Trophoblast cell (in vitro differentiated cells and primary cell): ENCODE results near the gene GPR89A.

Experiments
- DNase-seq, 2 donors: peaks; one replicate each; pipeline ENCODE4 v3.0.0-alpha.2; 2016
- H2AFZ ChIP-seq: 2 replicates; pipeline ENCODE4 v1.6.1; 2013; ENCODE audit warnings: low read length, moderate library complexity, mild to moderate bottlenecking; ENCODE audit not compliant: insufficient read depth, poor library complexity
- H2AK5ac ChIP-seq: 2 replicates; pipeline ENCODE4 v1.6.1; 2013; ENCODE audit warnings: mild to moderate bottlenecking, low read length
- H2BK120ac ChIP-seq: 2 replicates; pipeline ENCODE4 v1.6.1; 2013; ENCODE audit warnings: low read length, mild to moderate bottlenecking, moderate library complexity; ENCODE audit not compliant: insufficient read depth, poor library complexity
- H2BK12ac ChIP-seq: 2 replicates; pipeline ENCODE4 v1.6.1; 2013; ENCODE audit warnings: mild to moderate bottlenecking, low read length, moderate library complexity
- H2BK5ac ChIP-seq: 2 replicates; pipeline ENCODE4 v1.6.1; 2013; ENCODE audit warnings: low read length, low read depth, moderate library complexity, mild to moderate bottlenecking; ENCODE audit not compliant: poor library complexity
- H3K14ac ChIP-seq: 2 replicates; pipeline ENCODE4 v1.6.1; 2013; ENCODE audit warnings: mild to moderate bottlenecking, low read length
- H3K18ac ChIP-seq: 2 replicates; pipeline ENCODE4 v1.6.1; 2013; ENCODE audit warnings: mild to moderate bottlenecking, low read length
- H3K23ac ChIP-seq: 2 replicates; pipeline ENCODE4 v1.6.1; 2013; ENCODE audit warnings: low read length
- H3K27ac ChIP-seq: 2 replicates; pipeline ENCODE4 v1.5.1; 2013; ENCODE audit warnings: low read depth, mild to moderate bottlenecking, inconsistent platforms, low read length, moderate library complexity
- H3K27me3 ChIP-seq: 2 replicates; pipeline ENCODE4 v1.6.1; 2013; ENCODE audit warnings: inconsistent platforms, mild to moderate bottlenecking, low read length, moderate library complexity; ENCODE audit not compliant: insufficient read depth
- H3K36me3 ChIP-seq, 2 experiments: 1 replicate in 1 of 2; 2 replicates in 1 of 2; pipeline ENCODE4 v1.6.1; 2013; ENCODE audit warnings: low read length in 2 of 2, mild to moderate bottlenecking in 2 of 2, moderate library complexity in 1 of 2; ENCODE audit not compliant: insufficient read depth in 2 of 2, control insufficient read depth in 1 of 2
- H3K4ac ChIP-seq: 2 replicates; pipeline ENCODE4 v1.6.1; 2013; ENCODE audit warnings: low read depth, mild to moderate bottlenecking, low read length, moderate library complexity
- H3K4me1 ChIP-seq, 2 experiments: 1 replicate in 1 of 2; 2 replicates in 1 of 2; pipeline ENCODE4 v1.6.1; 2013; ENCODE audit warnings: low read length in 2 of 2, mild to moderate bottlenecking in 2 of 2, moderate library complexity in 1 of 2; ENCODE audit not compliant: insufficient read depth in 2 of 2, control insufficient read depth in 1 of 2
- H3K4me2 ChIP-seq: 2 replicates; pipeline ENCODE4 v1.6.1; 2013; ENCODE audit warnings: inconsistent platforms, mild to moderate bottlenecking, low read length, moderate library complexity
- H3K4me3 ChIP-seq: 2 replicates; pipeline ENCODE4 v1.5.1; 2013; ENCODE audit warnings: mild to moderate bottlenecking, low read depth, low read length, inconsistent platforms
- H3K79me1 ChIP-seq: one replicate; pipeline ENCODE4 v1.6.1; 2013; ENCODE audit warnings: low read length
- H3K79me2 ChIP-seq: 2 replicates; pipeline ENCODE4 v1.6.1; 2013; ENCODE audit warnings: low read length, mild to moderate bottlenecking; ENCODE audit not compliant: control insufficient read depth, insufficient read depth, poor library complexity
- H3K9ac ChIP-seq: 2 replicates; pipeline ENCODE4 v1.6.1; 2013; ENCODE audit warnings: mild to moderate bottlenecking, low read length
- H3K9me3 ChIP-seq: 2 replicates; pipeline ENCODE4 v1.6.1; 2013; ENCODE audit warnings: low read depth, mild to moderate bottlenecking, control low read depth, inconsistent platforms, low read length; ENCODE audit not compliant: insufficient read depth
- H4K12ac ChIP-seq: 2 replicates; pipeline ENCODE4 v1.6.1; 2013; ENCODE audit warnings: low read depth, mild to moderate bottlenecking, low read length, moderate library complexity
- H4K8ac ChIP-seq: 2 replicates; pipeline ENCODE4 v1.6.1; 2013; ENCODE audit warnings: low read depth, mild to moderate bottlenecking, low read length, moderate library complexity
- H4K91ac ChIP-seq: one replicate; pipeline ENCODE4 v1.6.1; 2013; ENCODE audit warnings: low read depth, mild to moderate bottlenecking, low read length, moderate library complexity
- WGBS: extraction: QIAGEN DNeasy Blood & Tissue Kit; methylation state at CpG from one replicate; pipeline ENCODE4 v1.1.7; 2013; ENCODE audit warnings: missing lambda C conversion rate; ENCODE audit not compliant: insufficient read length, insufficient coverage; ENCODE audit errors: extremely low coverage; 5-methylcytosine and 5-hydroxymethylcytosine counted together

The GPR89A gene

GRCh38 chr1:145710291-145711027 lies 102.7 kb downstream of the GPR89A start:
- peak overlapping the region; percentile 89 for H3K27ac ChIP-seq
- H3K18ac ChIP-seq = no peak overlapping the region
- no peak for DNase-seq
- H4K91ac ChIP-seq = peak overlapping the region; percentile 68
- H4K8ac ChIP-seq = no peak overlapping the region
- no peak overlapping the region for H3K23ac ChIP-seq
- no peaks in the 10 kb centered on the region for H3K36me3 ChIP-seq
- no CpG with 5 or more reads among the region's 4 CpGs for WGBS
- no peak overlapping the region for H2BK12ac ChIP-seq
- H2BK120ac ChIP-seq = no peak overlapping the region
- no peaks in the 10 kb centered on the region for H3K9me3 ChIP-seq
- H4K12ac ChIP-seq = no peak overlapping the region
- peaks cover 10% of the 10 kb centered on the region for H3K79me2 ChIP-seq
- H3K9ac ChIP-seq = no peak overlapping the region
- H2AFZ ChIP-seq = no peak overlapping the region
- H3K14ac ChIP-seq = no peak overlapping the region
- no peak overlapping the region for H3K4me2 ChIP-seq
- H3K4me3 ChIP-seq = no peak overlapping the region
- no peak overlapping the region for H2AK5ac ChIP-seq
- peaks cover 52% of the 10 kb centered on the region for H3K79me1 ChIP-seq
- H3K27me3 ChIP-seq = no peaks in the 10 kb centered on the region
- H3K4ac ChIP-seq = no peak overlapping the region
- peaks cover 30 to 37% of the 10 kb centered on the region in 2 experiments for H3K4me1 ChIP-seq
- no peak overlapping the region for H2BK5ac ChIP-seq

- Histone ChIP-seq H4K8ac (peak overlapping the region; percentile 92), H2BK120ac (peak overlapping the region; percentile 96), H3K4me2 (no peak overlapping the region), H3K23ac (no peak overlapping the region), H4K12ac (no peak overlapping the region), H3K4me1 (peaks cover 30 to 40% of the 10 kb centered on the region in 2 experiments), H3K27ac (peak overlapping the region; percentile 89), H3K9ac (no peak overlapping the region), H4K91ac (peak overlapping the region; percentile 97), H3K4ac (peak overlapping the region; percentile 90), H2BK5ac (peak overlapping the region; percentile 90), H2AFZ (no peak overlapping the region), H3K4me3 (no peak overlapping the region), H3K18ac (peak overlapping the region; percentile 86), H3K14ac (peak overlapping the region; percentile 90), H3K27me3 (no peaks in the 10 kb centered on the region), H3K79me1 (peaks cover 51% of the 10 kb centered on the region), H3K79me2 (peaks cover 9% of the 10 kb centered on the region), H3K9me3 (no peaks in the 10 kb centered on the region), H2AK5ac (peak overlapping the region; percentile 76), H3K36me3 (no peaks in the 10 kb centered on the region), H2BK12ac (peak overlapping the region; percentile 94)
- no peak for DNase-seq
- WGBS = no CpG with 5 or more reads among the region's 3 CpGs
Observed at GRCh38 chr1:145711213-145711651, 103.4 kb downstream of the GPR89A start.

- Histone ChIP-seq H3K27me3 (no peaks in the 10 kb centered on the region), H3K4me1 (peaks cover 19 to 33% of the 10 kb centered on the region in 2 experiments), H4K12ac (peak overlapping the region; percentile 88), H2BK5ac (peak overlapping the region; percentile 80), H3K79me2 (peaks cover 5% of the 10 kb centered on the region), H2BK12ac (peak overlapping the region; percentile 83), H2AFZ (peak overlapping the region; percentile 11), H3K9me3 (no peaks in the 10 kb centered on the region), H2AK5ac (peak overlapping the region; percentile 99), H3K4me2 (no peak overlapping the region), H3K4ac (peak overlapping the region; percentile 64), H3K4me3 (no peak overlapping the region), H3K36me3 (no peaks in the 10 kb centered on the region), H4K8ac (peak overlapping the region; percentile 83), H2BK120ac (peak overlapping the region; percentile 93), H3K79me1 (peaks cover 44% of the 10 kb centered on the region), H3K23ac (no peak overlapping the region), H3K14ac (peak overlapping the region; percentile 83), H4K91ac (peak overlapping the region; percentile 85), H3K27ac (peak overlapping the region; percentile 96), H3K9ac (no peak overlapping the region), H3K18ac (peak overlapping the region; percentile 23)
- no CpG with 5 or more reads among the region's 6 CpGs for WGBS
- peak; percentile 63 to 73 for DNase-seq
Observed at GRCh38 chr1:145714524-145715111, 106.8 kb downstream of the GPR89A start.

GRCh38 chr1:145716641-145717345 lies 109.0 kb downstream of the GPR89A start:
- Histone ChIP-seq H2BK12ac (peak overlapping the region; percentile 63), H3K14ac (peak overlapping the region; percentile 87), H2AK5ac (peak overlapping the region; percentile 87), H4K8ac (peak overlapping the region; percentile 71), H3K79me1 (peaks cover 47% of the 10 kb centered on the region), H3K4me3 (no peak overlapping the region), H4K91ac (peak overlapping the region; percentile 99), H3K23ac (no peak overlapping the region), H3K27ac (peak overlapping the region; percentile 96), H3K18ac (peak overlapping the region; percentile 83), H2BK5ac (peak overlapping the region; percentile 98), H4K12ac (peak overlapping the region; percentile 45), H3K4me1 (peaks cover 23 to 38% of the 10 kb centered on the region in 2 experiments), H3K9ac (no peak overlapping the region), H2AFZ (peak overlapping the region; percentile 33), H3K4me2 (no peak overlapping the region), H3K36me3 (no peaks in the 10 kb centered on the region), H3K9me3 (no peaks in the 10 kb centered on the region), H2BK120ac (peak overlapping the region; percentile 91), H3K4ac (peak overlapping the region; percentile 81), H3K79me2 (peaks cover 6% of the 10 kb centered on the region), H3K27me3 (no peaks in the 10 kb centered on the region)
- WGBS = no CpG with 5 or more reads among the region's 10 CpGs
- DNase-seq = no peak
